ENCODE data around the gene CDH8. TPM values are rescaled to one million over a fixed set of nuclear protein-coding genes. Genes with fewer than 3 reads are reported as not detected.

CDH8 gene
- polyA plus RNA-seq, 1 experiment = not detected

DNA sequence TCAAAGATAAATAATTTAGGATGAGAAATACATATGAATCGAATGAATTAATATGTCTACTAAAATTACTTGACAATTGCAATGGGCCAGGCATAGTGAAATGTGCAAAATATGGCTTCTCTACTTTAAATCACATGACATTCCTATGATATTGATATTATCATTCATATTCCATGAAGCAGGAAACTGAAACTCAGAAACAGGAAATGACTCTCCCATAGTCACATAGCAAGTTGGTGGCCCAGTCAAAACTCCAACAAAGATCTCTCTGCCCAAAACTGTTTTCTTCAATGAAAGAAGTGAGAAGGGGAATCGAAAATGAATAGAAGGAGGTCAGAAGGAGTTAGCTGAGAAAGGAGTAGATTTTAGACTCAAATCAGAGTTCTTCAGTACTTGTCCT lies 272.2 kb downstream of the CDH8 start:
- H3K4me3 ChIP-seq (ENCODE audit: low read depth, low read length) = no peak overlapping the region
- no peak overlapping the region for H3K27ac ChIP-seq (ENCODE audit: low read depth, low read length)
- DNase-seq (ENCODE audit: low read depth, low spot score) = no peak
- TF ChIP-seq, protein P1, sequence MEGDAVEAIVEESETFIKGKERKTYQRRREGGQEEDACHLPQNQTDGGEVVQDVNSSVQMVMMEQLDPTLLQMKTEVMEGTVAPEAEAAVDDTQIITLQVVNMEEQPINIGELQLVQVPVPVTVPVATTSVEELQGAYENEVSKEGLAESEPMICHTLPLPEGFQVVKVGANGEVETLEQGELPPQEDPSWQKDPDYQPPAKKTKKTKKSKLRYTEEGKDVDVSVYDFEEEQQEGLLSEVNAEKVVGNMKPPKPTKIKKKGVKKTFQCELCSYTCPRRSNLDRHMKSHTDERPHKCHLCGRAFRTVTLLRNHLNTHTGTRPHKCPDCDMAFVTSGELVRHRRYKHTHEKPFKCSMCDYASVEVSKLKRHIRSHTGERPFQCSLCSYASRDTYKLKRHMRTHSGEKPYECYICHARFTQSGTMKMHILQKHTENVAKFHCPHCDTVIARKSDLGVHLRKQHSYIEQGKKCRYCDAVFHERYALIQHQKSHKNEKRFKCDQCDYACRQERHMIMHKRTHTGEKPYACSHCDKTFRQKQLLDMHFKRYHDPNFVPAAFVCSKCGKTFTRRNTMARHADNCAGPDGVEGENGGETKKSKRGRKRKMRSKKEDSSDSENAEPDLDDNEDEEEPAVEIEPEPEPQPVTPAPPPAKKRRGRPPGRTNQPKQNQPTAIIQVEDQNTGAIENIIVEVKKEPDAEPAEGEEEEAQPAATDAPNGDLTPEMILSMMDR (IDR thresholded peaks at IDR 0.05; ENCODE audit: low read depth, low read length) = no peak
- POLR2A ChIA-PET = no interaction called here
- peaks cover 7% of the 10 kb centered on the region for H3K9me3 ChIP-seq (ENCODE audit: control insufficient read depth, insufficient read depth, low read length)
- CTCF ChIA-PET = no interaction called here
- no peaks in the 10 kb centered on the region for H3K27me3 ChIP-seq (ENCODE audit: control insufficient read depth, insufficient read depth, low read length)

DNA sequence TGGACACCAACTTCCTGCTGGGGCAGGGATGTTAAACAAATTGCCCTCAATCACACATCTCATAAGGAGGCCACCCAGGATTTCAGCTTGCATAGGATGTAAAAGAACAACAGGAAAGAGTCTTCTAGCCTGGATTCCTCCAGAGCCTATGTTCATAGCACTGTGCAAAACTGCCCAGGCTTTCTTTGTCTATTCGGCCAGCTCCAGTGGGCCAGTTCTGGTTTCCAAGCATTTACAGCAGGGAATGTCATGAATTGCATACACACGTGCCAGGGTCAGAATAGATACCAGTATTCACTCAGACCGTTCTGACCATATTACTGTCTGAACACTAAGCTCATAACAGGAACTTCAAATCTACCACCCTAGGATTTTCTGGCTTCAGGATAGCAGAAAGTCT lies 273.2 kb downstream of the CDH8 start:
- ChIA-PET CTCF (no interaction called here), POLR2A (no interaction called here)
- TF ChIP-seq, protein P1 (IDR thresholded peaks at IDR 0.05; ENCODE audit: low read depth, low read length) = no peak
- H3K4me3 ChIP-seq (ENCODE audit: low read depth, low read length) = no peak overlapping the region
- H3K27ac ChIP-seq (ENCODE audit: low read depth, low read length) = no peak overlapping the region
- peaks cover 4% of the 10 kb centered on the region; the same call in 1 of the 2 replicates for H3K9me3 ChIP-seq (ENCODE audit: control insufficient read depth, insufficient read depth, low read length)
- DNase-seq (ENCODE audit: low read depth, low spot score) = no peak
- H3K27me3 ChIP-seq (ENCODE audit: control insufficient read depth, insufficient read depth, low read length) = no peaks in the 10 kb centered on the region

DNA sequence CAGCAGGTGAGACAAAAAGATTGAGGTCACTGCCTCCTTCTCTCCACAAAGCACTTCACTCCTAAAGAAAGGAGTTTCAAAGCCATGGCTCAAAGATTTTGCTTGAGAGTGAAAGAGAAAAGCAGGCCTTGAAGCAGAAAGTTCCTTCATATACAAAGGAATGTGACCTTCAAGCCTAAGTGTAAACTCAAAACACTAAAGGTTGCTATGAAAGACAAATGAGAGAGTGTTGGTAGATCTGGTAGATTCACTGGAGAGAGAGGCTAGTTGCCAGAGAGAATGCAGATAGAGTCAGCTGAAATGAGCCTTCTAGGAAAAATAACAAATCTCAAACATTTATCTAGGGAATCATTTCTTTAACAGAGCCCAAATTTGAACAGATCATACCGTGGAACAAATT lies 305.2 kb downstream of the CDH8 start:
- Histone ChIP-seq H3K4me3 (ENCODE audit: low read depth, low read length) (no peak overlapping the region), H3K9me3 (ENCODE audit: control insufficient read depth, insufficient read depth, low read length) (no peaks in the 10 kb centered on the region), H3K27ac (ENCODE audit: low read depth, low read length) (no peak overlapping the region), H3K27me3 (ENCODE audit: control insufficient read depth, insufficient read depth, low read length) (no peaks in the 10 kb centered on the region)
- DNase-seq (ENCODE audit: low read depth, low spot score) = no peak
- ChIA-PET CTCF (no interaction called here), POLR2A (no interaction called here)
- TF ChIP-seq, protein P1 (IDR thresholded peaks at IDR 0.05; ENCODE audit: low read depth, low read length) = no peak

DNA sequence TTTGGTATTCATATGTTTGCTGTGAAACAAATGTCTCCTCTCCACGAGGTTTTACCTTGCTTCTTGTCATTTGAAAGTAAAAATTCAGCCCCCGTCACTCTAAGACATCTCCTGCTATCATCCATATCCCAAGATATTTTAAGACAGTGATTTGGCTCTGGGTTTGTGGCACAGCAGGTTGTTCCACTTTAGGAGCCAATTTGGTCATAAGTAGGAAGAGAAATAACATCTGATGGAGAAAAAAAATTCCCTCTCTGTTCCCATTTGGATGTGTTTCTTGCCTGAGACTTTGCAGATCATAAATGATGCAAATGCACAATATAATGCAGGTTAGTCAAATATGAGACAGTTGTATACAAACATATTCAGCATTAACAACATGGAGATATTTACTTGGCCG lies 309.5 kb downstream of the CDH8 start:
- H3K27ac ChIP-seq (ENCODE audit: low read depth, low read length) = no peak overlapping the region
- no peaks in the 10 kb centered on the region for H3K27me3 ChIP-seq (ENCODE audit: control insufficient read depth, insufficient read depth, low read length)
- DNase-seq (ENCODE audit: low read depth, low spot score) = no peak
- H3K9me3 ChIP-seq (ENCODE audit: control insufficient read depth, insufficient read depth, low read length) = no peaks in the 10 kb centered on the region
- TF ChIP-seq, protein P1 (IDR thresholded peaks at IDR 0.05; ENCODE audit: low read depth, low read length) = no peak
- POLR2A ChIA-PET = no interaction called here
- no peak overlapping the region for H3K4me3 ChIP-seq (ENCODE audit: low read depth, low read length)
- CTCF ChIA-PET = no interaction called here

DNA sequence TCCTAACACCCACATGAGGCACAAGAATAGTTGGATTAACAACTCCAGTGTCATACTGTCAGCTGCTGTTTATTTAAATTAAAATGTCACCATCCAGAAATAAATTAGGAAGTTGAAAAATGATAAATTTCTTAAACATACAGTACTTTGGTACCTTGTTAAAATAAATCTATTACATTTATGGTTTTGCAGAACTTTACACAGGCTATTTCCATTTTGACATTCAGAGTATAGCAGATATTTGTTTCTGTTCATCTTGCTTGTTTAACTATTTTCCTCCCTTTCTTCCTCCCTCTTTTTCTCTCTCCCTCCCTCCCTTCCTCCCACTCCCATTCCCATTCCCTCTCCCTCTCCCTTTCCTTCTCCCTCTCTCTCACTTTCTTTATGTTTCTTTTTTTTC lies 310.1 kb downstream of the CDH8 start:
- no peak for DNase-seq (ENCODE audit: low read depth, low spot score)
- POLR2A ChIA-PET = no interaction called here

More for the DNA sequence above, 310.1 kb downstream of the CDH8 start:
- CTCF ChIA-PET = no interaction called here
- Histone ChIP-seq H3K27ac (ENCODE audit: low read depth, low read length) (no peak overlapping the region), H3K27me3 (ENCODE audit: control insufficient read depth, insufficient read depth, low read length) (no peaks in the 10 kb centered on the region), H3K4me3 (ENCODE audit: low read depth, low read length) (no peak overlapping the region), H3K9me3 (ENCODE audit: control insufficient read depth, insufficient read depth, low read length) (no peaks in the 10 kb centered on the region)
- TF ChIP-seq, protein P1 (IDR thresholded peaks at IDR 0.05; ENCODE audit: low read depth, low read length) = no peak
